H7 (cell line): ENCODE data around the gene PDCD1LG2. TPM values are rescaled to one million over a fixed set of nuclear protein-coding genes. Genes with fewer than 3 reads are reported as not detected.

Source experiments
- DNase-seq: peaks from one replicate; pipeline ENCODE4 v3.0.0; 2012
- H3K27me3 ChIP-seq: 2 replicates; pipeline ENCODE4 v1.6.0; 2011; ENCODE audit warnings: mild to moderate bottlenecking, low read length; ENCODE audit not compliant: control insufficient read depth, insufficient read depth
- H3K36me3 ChIP-seq: replicated peaks from 2 replicates; pipeline ENCODE4 v1.5.1; 2011; ENCODE audit warnings: low read length; ENCODE audit not compliant: control insufficient read depth, insufficient read depth
- H3K4me3 ChIP-seq: 2 replicates; pipeline ENCODE4 v1.5.1; 2011; ENCODE audit warnings: low read depth, mild to moderate bottlenecking, control low read depth, low read length, moderate library complexity; ENCODE audit not compliant: insufficient read depth
- total RNA-seq: library from RNA; depleted of rRNA; stranded (reverse); fragments of >200 nt; shearing (Covaris generic); gene quantifications from 2 replicates; pipeline ENCODE4 v1.2.3, GENCODE V29; 2014

PDCD1LG2 gene
- total RNA-seq, 1 experiment from 2014 or later: not detected

- no peak overlapping the region for H3K4me3 ChIP-seq
- no peaks in the 10 kb centered on the region for H3K36me3 ChIP-seq
- no peak for DNase-seq
- no peaks in the 10 kb centered on the region for H3K27me3 ChIP-seq
Measured at GRCh38 chr9:5511476-5511875, 1.1 kb downstream of the PDCD1LG2 start.

- DNase-seq: no peak
- H3K27me3 ChIP-seq: no peaks in the 10 kb centered on the region
- H3K36me3 ChIP-seq: no peaks in the 10 kb centered on the region
- no peak overlapping the region for H3K4me3 ChIP-seq
Measured at GRCh38 chr9:5511935-5512580, 1.7 kb downstream of the PDCD1LG2 start.

- Histone ChIP-seq H3K4me3 (no peak overlapping the region), H3K27me3 (no peaks in the 10 kb centered on the region), H3K36me3 (no peaks in the 10 kb centered on the region)
- DNase-seq: no peak
Measured at GRCh38 chr9:5512658-5513452, 2.5 kb downstream of the PDCD1LG2 start.

- H3K27me3 ChIP-seq: no peaks in the 10 kb centered on the region
- no peak overlapping the region for H3K4me3 ChIP-seq
- DNase-seq: no peak
- H3K36me3 ChIP-seq: no peaks in the 10 kb centered on the region
Measured at GRCh38 chr9:5513966-5514616, 3.8 kb downstream of the PDCD1LG2 start.

- no peaks in the 10 kb centered on the region for H3K36me3 ChIP-seq
- H3K4me3 ChIP-seq: no peak overlapping the region
- H3K27me3 ChIP-seq: no peaks in the 10 kb centered on the region
- no peak for DNase-seq
Measured at GRCh38 chr9:5514617-5515260, 4.4 kb downstream of the PDCD1LG2 start.

- H3K36me3 ChIP-seq: no peaks in the 10 kb centered on the region
- no peak overlapping the region for H3K4me3 ChIP-seq
- no peaks in the 10 kb centered on the region for H3K27me3 ChIP-seq
- no peak for DNase-seq
Measured at GRCh38 chr9:5515261-5515650, 4.9 kb downstream of the PDCD1LG2 start.

GRCh38 chr9:5516453-5517220 is 6.3 kb downstream of the PDCD1LG2 start:
- Histone ChIP-seq H3K4me3 (no peak overlapping the region), H3K36me3 (no peaks in the 10 kb centered on the region), H3K27me3 (no peaks in the 10 kb centered on the region)
- DNase-seq: no peak

GRCh38 chr9:5518171-5518936 is 8.0 kb downstream of the PDCD1LG2 start:
- no peaks in the 10 kb centered on the region for H3K27me3 ChIP-seq
- no peak overlapping the region for H3K4me3 ChIP-seq
- no peak for DNase-seq
- no peaks in the 10 kb centered on the region for H3K36me3 ChIP-seq

GRCh38 chr9:5518937-5519319 is 8.6 kb downstream of the PDCD1LG2 start:
- Histone ChIP-seq H3K36me3 (no peaks in the 10 kb centered on the region), H3K27me3 (no peaks in the 10 kb centered on the region), H3K4me3 (no peak overlapping the region)
- DNase-seq: no peak

GRCh38 chr9:5524090-5524489 is 13.8 kb downstream of the PDCD1LG2 start:
- no peaks in the 10 kb centered on the region for H3K36me3 ChIP-seq
- no peak for DNase-seq
- no peaks in the 10 kb centered on the region for H3K27me3 ChIP-seq
- H3K4me3 ChIP-seq: no peak overlapping the region

- H3K27me3 ChIP-seq: no peaks in the 10 kb centered on the region
- H3K36me3 ChIP-seq: no peaks in the 10 kb centered on the region
- no peak overlapping the region for H3K4me3 ChIP-seq
Measured at GRCh38 chr9:5529683-5530221, 19.4 kb downstream of the PDCD1LG2 start.

GRCh38 chr9:5531101-5531882 is 21.0 kb downstream of the PDCD1LG2 start:
- no peaks in the 10 kb centered on the region for H3K36me3 ChIP-seq
- DNase-seq: no peak
- no peak overlapping the region for H3K4me3 ChIP-seq
- no peaks in the 10 kb centered on the region for H3K27me3 ChIP-seq

More at GRCh38 chr9:5529683-5530221, 19.4 kb downstream of the PDCD1LG2 start:
- no peak for DNase-seq

GRCh38 chr9:5532306-5532705 is 22.0 kb downstream of the PDCD1LG2 start:
- H3K4me3 ChIP-seq: no peak overlapping the region
- H3K27me3 ChIP-seq: no peaks in the 10 kb centered on the region
- DNase-seq: no peak
- no peaks in the 10 kb centered on the region for H3K36me3 ChIP-seq
